Measurements from ENCODE around the gene PIGK.
"Not testable (repeated sequence)": the region's sequence is repeated elsewhere in the genome, so short reads cannot be mapped to it uniquely, and the experiment has no call there.

The PIGK gene

DNA sequence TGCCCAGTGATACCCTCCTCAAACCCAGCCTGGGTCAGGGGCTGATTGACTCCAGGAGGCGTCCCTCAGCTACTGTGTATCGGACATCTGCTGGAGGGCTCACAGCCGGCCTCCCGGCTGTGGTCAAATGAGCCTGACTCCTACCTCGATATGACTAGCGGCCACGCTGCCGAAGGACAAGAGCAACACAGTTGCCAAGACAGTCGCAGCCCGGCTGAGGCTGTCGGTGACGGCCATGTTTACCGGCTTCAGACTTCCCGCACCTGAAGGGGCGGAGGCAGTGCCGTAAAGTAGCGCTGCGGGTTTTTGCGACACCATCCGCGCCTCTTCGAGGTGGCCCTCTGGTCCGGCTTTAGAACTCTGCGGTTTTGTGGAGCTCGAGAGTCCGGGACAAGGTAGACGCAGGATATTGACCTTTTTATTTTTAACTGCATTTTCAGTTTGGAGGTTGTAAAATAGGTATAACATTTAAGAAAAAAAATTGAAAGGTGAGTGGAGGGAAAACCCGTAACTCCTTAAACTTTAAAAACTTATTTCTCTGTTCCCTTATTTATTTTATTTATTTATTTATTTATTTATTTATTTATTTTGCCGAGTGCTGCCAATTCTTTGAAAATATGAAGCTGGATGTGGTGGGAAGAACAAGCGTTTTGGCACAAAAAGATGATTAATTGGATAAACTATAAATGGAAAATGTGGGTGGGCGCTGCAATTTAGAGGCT is at the start of gene PIGK:
Gene PIGK (minus strand): TSS at position 265 of the 722 bp plus-strand sequence. CDS start 28 bp downstream, at position 237.
- peak; percentile 83 for DNase-seq (ENCODE audit: low read depth)

DNA sequence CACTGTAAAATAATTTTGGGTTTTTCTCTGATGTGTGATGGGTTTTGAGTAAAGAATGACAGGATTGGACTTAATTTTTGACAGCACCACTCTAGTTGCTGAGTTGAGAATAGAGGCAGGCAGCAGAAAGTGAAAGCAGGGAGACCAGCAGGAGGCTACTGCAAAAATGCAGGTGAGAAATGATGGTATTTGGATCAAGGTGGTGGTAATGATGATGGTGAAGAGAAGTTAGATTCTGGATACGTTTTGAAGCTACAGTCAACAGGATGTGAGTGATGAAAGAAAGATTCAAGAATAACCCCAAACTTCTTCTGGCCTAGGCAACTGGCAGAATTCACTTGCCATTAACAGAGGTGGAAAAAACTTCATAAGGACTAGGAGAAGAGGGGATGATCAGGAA is 47.8 kb upstream of the PIGK start:
- no peak for DNase-seq (ENCODE audit: low read depth)

GRCh38 chr1:77265180-77265579 is 46.0 kb upstream of the PIGK start:
- DNase-seq (ENCODE audit: low read depth), result no peak

GRCh38 chr1:77263708-77264107 is 44.5 kb upstream of the PIGK start:
- DNase-seq (ENCODE audit: low read depth), result no peak

GRCh38 chr1:77253211-77253610 is 34.0 kb upstream of the PIGK start:
- no peak for DNase-seq (ENCODE audit: low read depth)

DNA sequence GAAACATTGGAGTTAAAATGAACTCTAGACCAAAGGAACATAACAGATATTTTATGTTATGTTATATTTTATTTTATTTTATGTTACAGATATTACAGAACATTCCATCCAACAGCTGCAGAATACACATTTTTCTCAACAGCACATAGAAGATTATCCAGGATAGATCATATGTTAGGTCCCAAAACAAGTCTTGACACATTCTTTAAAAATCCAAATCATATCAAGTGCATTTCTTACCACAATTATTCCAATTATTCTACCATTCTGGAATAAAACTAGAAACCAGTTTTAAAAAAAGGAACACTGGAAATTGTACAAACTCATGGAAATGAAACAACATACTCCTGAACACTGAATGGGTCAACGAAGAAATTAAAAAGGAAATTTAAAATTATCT is 30.9 kb upstream of the PIGK start:
- no peak for DNase-seq (ENCODE audit: low read depth)

DNA sequence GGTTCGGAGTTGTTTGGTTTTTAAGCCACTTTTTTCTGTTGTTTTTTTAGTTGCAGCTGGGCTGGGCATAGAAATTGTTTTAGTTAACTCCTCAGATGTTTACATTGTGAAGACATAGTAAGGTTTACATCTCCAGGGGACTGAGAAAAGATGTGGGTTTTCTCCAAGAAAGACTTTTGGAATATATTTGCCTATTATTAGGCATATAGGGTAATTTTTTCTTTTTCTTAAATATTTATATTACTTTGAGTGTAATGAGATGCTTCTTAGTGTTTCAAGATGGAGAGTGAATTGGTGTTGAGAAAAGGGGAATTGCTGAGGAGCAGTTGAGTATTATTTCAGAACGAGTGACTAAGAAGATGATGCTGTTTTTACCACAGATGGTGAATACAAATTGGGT is 26.6 kb upstream of the PIGK start:
- DNase-seq (ENCODE audit: low read depth), result no peak

- no peak for DNase-seq (ENCODE audit: low read depth)
Observed at GRCh38 chr1:77239311-77239710, 20.1 kb upstream of the PIGK start.

- DNase-seq (ENCODE audit: low read depth), result no peak
Observed at GRCh38 chr1:77238462-77238861, 19.2 kb upstream of the PIGK start.

DNA sequence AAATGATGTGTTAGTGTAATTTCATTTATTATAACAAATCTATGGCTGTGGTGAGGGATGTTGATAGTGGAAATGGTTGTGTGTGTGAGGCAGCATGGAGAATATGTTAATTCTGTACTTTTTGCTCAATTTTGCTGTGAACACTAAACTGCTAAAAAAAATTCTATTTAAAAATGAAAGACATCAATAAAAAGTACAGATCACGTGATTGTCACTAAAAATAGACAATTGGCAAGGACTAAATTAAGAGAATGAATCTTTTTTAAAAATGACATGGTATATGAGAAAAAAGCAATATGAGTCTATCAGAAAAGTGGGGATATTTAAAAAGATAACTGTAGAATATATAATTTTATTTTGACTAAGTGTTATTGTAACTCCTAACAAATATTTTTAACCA is 15.7 kb upstream of the PIGK start:
- DNase-seq (ENCODE audit: low read depth), result no peak

- DNase-seq (ENCODE audit: low read depth), result no peak
Observed at GRCh38 chr1:77234096-77234495, 14.9 kb upstream of the PIGK start.

- DNase-seq (ENCODE audit: low read depth), result no peak
Observed at GRCh38 chr1:77232829-77233228, 13.6 kb upstream of the PIGK start.

GRCh38 chr1:77230051-77230450 is 10.8 kb upstream of the PIGK start:
- no peak for DNase-seq (ENCODE audit: low read depth)

DNA sequence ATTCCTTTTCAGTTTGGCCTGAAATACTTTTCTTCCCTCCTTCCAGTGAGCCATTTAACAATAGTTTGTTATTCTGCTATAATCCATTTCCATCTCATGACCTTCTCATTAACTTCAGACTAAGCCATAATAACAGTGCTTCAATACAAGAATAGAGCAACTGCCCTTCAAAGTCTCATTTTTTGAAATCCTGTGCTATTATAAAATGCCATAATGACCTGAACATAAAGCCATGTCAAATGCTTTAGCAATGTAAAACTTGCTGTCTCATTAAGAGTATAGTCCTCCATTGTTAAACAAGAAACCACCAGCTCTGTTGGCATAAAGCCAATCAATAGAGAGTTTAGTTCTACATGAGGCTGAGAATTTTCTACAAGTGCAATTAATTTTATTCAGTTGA is 9.6 kb upstream of the PIGK start:
- DNase-seq (ENCODE audit: low read depth), result no peak

DNA sequence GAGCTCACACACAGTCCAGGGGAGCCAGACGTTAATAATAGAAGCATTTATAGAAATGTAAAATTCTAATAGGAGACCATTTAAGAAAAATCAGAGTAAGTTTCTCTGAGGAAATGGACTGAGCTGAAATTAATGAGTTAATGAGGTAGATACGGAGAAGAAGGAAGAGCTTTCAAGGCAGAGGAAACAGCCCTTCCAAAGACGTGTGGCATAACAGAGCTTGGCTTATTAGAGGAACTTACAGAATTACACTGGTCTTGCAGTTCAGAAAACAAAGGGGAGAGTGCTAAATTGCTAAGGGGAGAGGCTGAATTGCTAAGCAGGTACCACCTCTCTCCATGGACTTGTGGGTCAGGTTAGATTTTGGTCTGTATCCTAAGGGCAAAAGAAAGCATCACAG is 8.2 kb upstream of the PIGK start:
- no peak for DNase-seq (ENCODE audit: low read depth)

DNA sequence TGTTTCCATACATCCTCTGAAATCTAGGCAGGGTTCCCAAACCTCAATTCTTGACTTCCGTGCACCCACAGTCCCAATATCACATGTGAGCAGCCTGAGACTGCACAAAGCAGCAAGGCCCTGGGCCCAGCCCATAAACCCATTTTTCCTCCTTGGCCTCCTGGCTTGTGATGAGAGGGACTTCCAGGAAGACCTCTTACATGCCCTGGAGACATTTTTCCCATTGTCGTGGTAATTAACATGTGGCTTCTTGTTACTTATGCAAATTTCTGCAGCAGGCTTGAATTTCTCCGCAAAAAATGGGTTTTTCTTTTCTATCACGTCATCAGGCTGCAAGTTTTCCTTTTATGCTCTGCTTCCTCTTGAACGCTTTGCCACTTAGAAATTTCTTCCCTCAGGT is 3.3 kb upstream of the PIGK start:
- DNase-seq (ENCODE audit: low read depth), result no peak

DNA sequence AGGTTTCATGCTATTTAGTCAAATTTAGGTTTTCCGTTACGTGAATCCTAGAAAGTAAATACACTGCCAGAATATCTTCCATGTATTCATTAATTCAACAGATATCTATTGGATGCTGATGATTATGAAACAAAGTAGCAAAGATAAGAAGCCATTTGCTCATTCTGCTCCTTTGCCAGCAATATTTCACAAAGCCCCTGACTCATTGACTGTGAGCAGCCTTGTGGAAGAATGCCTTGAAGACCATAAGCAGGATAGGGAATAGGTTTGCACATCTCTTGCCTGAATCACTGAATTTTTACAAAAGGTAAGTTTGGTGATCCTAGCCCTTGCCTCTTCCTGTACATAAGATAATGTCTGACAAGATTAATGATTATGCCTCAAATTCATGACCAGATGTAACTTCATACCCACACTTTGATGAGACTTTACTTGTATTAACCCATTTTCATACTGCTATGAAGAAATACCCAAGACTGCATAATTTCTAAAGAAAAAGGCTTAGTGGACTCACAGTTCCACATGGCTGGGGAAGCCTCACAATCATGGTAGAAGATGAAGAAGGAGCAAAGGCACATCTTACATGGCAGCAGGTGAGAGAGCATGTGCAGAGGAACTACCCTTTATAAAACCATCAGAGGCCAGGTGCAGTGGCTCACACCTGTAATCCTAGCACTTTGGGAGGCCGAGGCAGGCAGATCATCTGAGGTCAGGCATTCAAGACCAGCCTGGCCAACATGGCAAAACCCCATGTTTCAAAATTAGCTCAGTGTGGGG is 1.6 kb upstream of the PIGK start:
- no peak for DNase-seq (ENCODE audit: low read depth)

- no peak for DNase-seq (ENCODE audit: low read depth)
Observed at GRCh38 chr1:77218477-77219165, 609 bp downstream of the PIGK start.

DNA sequence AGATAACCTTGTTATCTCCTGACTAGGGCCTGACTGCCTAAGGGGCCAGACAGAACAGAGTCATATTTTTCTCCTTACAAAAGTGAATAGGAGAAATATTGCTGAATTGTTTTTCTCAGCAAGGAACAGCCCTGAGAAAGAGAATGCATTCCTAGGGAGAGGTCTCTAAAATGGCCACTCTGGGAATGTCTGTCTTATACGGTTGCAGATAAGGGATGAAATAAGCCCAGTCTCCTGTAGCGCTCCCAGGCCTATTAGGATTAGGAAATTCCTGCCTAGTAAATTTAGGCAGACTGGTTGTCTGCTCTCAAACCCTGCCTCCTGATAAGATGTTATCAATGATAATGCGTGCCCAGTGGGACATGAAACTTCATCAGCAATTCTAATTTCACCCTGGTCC is 15.2 kb downstream of the PIGK start:
- DNase-seq (ENCODE audit: low read depth), result not testable (repeated sequence)

DNA sequence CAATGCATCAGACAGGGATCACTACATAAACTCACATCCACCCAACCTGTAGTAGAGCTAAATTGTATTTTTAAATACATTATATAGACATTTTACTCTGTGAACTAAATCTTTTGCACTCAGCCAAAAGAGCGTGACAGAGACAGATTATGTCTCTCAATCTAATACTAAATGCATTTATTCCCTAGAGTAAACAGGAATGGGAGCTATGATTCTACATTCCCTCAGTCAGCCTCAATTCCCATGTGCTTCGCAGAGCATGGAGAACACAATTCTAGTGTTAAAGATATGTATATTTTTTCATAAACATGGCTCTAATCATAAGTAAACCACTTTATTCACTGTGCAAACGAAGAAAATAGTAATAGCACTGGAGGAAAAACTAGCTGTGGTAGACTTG is 16.5 kb downstream of the PIGK start:
- DNase-seq (ENCODE audit: low read depth), result no peak

GRCh38 chr1:77200806-77201205 is 18.4 kb downstream of the PIGK start:
- no peak for DNase-seq (ENCODE audit: low read depth)

DNA sequence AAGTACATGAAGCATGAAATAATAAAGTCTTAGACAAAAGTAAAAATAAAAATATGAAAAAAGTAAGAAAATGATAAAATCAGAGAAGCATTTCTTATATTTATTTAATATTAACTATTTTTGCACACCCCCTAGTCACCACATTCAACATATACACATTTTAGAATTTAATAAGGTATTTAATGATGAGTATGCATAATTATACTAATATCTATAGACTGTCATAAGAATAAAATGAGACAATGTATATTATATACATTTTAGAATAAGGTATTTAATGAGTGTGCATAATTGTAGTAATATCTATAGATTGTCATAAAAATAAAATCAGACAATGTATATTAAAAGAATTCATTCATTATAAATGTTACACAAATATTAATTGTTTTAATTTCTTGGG is 18.9 kb downstream of the PIGK start:
- DNase-seq (ENCODE audit: low read depth), result no peak

DNA sequence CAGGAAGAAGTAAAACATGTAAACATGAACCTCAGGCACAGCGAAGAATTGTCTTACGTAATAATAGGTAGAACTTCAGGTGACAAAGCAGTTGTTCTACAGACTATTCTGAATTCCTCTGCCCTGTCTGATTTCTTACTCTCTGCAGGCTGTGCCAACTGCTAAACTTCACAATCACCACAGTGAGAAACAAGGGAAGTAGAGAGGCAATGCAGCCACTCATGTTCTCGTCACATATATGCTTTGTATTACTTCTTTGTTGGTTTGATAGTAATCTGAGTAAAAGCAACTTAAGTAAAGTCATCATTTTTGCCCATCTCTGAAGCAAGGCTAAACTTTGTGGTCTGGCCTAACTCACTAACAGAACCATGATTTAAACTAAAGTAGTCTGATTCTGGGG is 21.9 kb downstream of the PIGK start:
- no peak for DNase-seq (ENCODE audit: low read depth)
